Measurements from ENCODE around the gene ATRN. TPM values are rescaled to one million over a fixed set of nuclear protein-coding genes. Genes with fewer than 3 reads are reported as not detected.
A peak's percentile ranks its signal among the peaks of the same experiment; 100 is the strongest.

Gene ATRN
- total and polyA plus RNA-seq, 2 experiments from 2014 or later = 2.2 to 18.3 TPM

GRCh38 chr20:3652221-3652620 lies 181.4 kb downstream of the ATRN start (continued):
- TF ChIP-seq ZNF462 (CRISPR knock-in tag; IDR thresholded peaks at IDR 0.05) (no peak), EZH2 (IDR thresholded peaks at IDR 0.05; ENCODE audit: low read depth, unreplicated experiment) (no peak), JUNB (IDR thresholded peaks at IDR 0.05; ENCODE audit: unreplicated experiment) (no peak), CREB1 (CRISPR knock-in tag; IDR thresholded peaks at IDR 0.05; ENCODE audit: low read depth) (no peak), NANOG (IDR thresholded peaks at IDR 0.05; ENCODE audit: borderline replicate concordance) (no peak)

- ATAC-seq (no peak; the same call in 2 of the 3 replicates), DNase-seq (ENCODE audit: low spot score) (no peak)
- no peak overlapping the region for H3K4me2 ChIP-seq
- H3K4me1 ChIP-seq (ENCODE audit: insufficient read depth) = no peaks in the 10 kb centered on the region
- no peak overlapping the region for H3K4me3 ChIP-seq
- no peak overlapping the region for H3K27ac Mint-ChIP-seq
- H3K27me3 ChIP-seq (ENCODE audit: insufficient read depth) = no peaks in the 10 kb centered on the region
- H2AFZ ChIP-seq = no peak overlapping the region
- H4K20me1 ChIP-seq (replicated peaks; ENCODE audit: insufficient read depth) = no peaks in the 10 kb centered on the region
- no peaks in the 10 kb centered on the region for H3K36me3 ChIP-seq (ENCODE audit: insufficient read depth)
- no peaks in the 10 kb centered on the region for H3K9me3 Mint-ChIP-seq
- no peaks in the 10 kb centered on the region for H3K36me3 Mint-ChIP-seq (ENCODE audit: low read depth)
- peaks cover 4% of the 10 kb centered on the region for H3K4me1 Mint-ChIP-seq
- H3K4me3 Mint-ChIP-seq = no peak overlapping the region
- no peaks in the 10 kb centered on the region for H3F3A ChIP-seq (replicated peaks; ENCODE audit: low read depth)
- no peaks in the 10 kb centered on the region for H3K9me2 ChIP-seq (ENCODE audit: insufficient read depth)
- TF ChIP-seq CTCF (conservative IDR thresholded peaks at IDR 0.05; ENCODE audit: low read depth in 2 of 2) (peak in 1 of 2 experiments; percentile 24; a peak in 1 of 4 replicates), ZNF462 (CRISPR knock-in tag; IDR thresholded peaks at IDR 0.05) (no peak)
- H3K79me2 ChIP-seq (replicated peaks; ENCODE audit: insufficient read depth) = no peaks in the 10 kb centered on the region
- H3K27me3 Mint-ChIP-seq (ENCODE audit: insufficient read depth, low read depth, poor library complexity) = peaks cover 5% of the 10 kb centered on the region
- no peak overlapping the region for H3K27ac ChIP-seq (ENCODE audit: low read depth)
Measured at GRCh38 chr20:3652676-3653596, 182.1 kb downstream of the ATRN start.
